GM19452 (cell line): ENCODE data around the gene CIC.

Source experiments
- ATAC-seq: cut with Tn5 transposase; IDR thresholded peaks from one replicate; pipeline ENCODE4 v1.9.1; 2021; ENCODE audit not compliant: unreplicated experiment

CIC gene

GRCh38 chr19:42242512-42243409 lies 26.3 kb upstream of the CIC start, which contains the start of gene GSK3A:
Gene GSK3A (minus strand): TSS chr19:42242602. CDS start chr19:42242465, 137 bp downstream.
- ATAC-seq = peak; percentile 60

GRCh38 chr19:42244347-42245220 lies 24.5 kb upstream of the CIC start:
- ATAC-seq = peak; percentile 36

DNA sequence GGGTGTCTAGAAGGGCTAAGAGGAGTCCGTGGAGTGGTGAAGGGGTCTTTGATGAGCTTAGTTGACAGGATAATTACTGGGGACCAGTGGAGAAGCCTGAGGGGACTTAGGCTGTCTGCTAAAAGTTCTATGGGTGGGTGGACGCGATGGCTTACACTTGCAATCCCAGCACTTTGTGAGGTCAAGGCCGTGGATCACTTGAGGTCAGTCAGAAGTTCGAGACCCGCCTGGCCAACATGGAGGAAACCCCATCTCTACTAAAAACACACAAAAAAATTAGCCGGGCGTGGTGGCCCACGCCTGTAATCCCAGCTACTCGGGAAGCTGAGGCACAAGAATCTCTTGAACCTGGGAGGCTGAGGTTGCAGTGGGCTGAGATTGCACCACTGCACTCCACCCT lies 23.8 kb upstream of the CIC start:
- ATAC-seq = no peak

DNA sequence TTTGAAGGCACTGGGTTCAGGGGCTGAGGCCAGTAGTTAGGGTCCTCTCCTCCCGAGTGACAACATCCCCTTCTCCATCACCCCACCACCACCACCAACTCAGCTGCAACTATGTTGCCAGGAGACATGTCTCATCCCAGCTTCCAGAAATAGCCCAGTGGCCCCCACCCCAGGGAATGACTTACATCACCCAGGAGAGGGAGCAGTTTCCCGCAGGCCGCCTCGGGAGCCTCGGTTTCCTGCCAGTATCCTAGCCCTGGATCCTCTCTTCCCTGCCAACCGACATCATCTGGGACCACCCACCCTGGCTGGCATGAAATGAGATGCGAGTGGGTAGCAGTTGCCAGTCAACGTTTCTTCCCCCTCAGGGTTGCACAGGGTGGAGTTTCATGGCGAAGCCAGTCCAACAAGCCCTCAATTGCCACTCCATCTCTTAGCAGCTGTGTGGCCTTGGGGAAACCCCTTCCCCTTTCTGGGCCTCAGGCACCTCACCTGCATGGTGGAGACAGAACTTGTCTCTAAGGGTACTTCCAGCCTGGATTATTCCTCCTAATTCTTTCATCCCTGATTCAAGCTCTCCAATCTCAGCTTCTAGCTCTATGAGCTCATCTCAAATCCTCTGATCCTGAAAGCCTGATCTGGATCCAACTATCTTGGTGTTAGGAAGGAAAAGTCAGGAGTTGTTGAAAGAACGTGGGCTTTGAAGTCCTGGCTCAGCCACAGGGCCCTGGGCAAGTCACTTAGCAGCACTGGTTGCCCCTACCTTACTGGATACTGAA lies 22.7 kb upstream of the CIC start:
- ATAC-seq = no peak

- no peak for ATAC-seq
Observed at GRCh38 chr19:42246922-42247639, 22.0 kb upstream of the CIC start.

- ATAC-seq = no peak
Observed at GRCh38 chr19:42247640-42248199, 21.3 kb upstream of the CIC start.

GRCh38 chr19:42248270-42249148 lies 20.5 kb upstream of the CIC start:
- no peak for ATAC-seq

- ATAC-seq = no peak
Observed at GRCh38 chr19:42249149-42249750, 19.8 kb upstream of the CIC start.

DNA sequence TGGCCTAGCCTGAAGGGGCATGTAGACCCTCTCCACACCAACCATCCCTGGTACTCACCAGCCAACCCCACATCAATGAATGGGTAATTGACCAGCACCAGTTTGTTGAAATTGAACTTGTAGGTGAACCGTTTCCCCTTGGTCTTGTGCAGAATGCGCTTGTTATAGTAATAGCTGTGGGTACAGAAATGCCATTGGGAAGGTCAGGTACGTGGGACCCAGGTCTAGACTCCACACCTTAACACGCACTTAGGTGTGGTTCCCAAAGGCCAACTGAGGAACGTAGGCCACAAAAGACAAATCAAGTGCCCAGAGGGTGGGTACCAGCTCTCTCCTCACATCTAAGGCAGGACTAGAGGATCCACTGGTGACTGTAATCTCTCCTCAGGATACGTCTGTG lies 19.3 kb upstream of the CIC start:
- no peak for ATAC-seq

DNA sequence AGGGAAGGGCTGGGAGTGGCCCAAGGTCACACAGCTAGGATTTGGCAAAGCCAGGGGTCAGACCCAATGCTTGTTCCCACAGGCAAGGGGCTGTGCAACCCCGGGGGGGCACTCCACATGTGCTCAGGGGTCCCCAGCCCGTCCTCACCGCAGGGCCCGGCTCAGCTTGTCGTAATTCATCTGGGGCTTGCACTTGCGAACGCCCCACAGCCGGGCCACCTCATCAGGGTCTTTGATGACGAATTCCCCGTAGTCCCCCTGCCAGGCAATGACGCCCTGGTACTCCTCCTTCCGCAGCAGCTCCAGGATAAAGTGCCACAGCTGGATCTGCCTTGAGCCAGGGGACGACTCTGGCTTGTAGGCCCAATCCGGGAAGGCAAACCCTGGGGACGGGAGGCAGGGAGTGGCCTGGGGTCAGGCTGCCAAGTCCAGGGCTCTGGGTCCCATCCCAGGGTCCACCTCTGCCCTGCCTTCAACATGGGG lies 18.8 kb upstream of the CIC start:
- ATAC-seq = no peak

GRCh38 chr19:42250666-42251531 lies 18.2 kb upstream of the CIC start:
- no peak for ATAC-seq

- no peak for ATAC-seq
Observed at GRCh38 chr19:42251572-42252358, 17.3 kb upstream of the CIC start.

- ATAC-seq = no peak
Observed at GRCh38 chr19:42252365-42253244, 16.4 kb upstream of the CIC start.

GRCh38 chr19:42253245-42254088 lies 15.6 kb upstream of the CIC start:
- peak; percentile 26 for ATAC-seq
